Panc1 (cell line): ENCODE data around the gene PARVB.

Experiments used
- CTCF ChIP-seq: fragments of 450-650 bp; IDR thresholded peaks from 2 replicates; pipeline ENCODE4 v1.5.1; 2017; ENCODE audit warnings: mild to moderate bottlenecking
- POLR2AphosphoS5 ChIP-seq: IDR thresholded peaks from 2 replicates; pipeline ENCODE4 v1.6.1; 2012; ENCODE audit warnings: mild to moderate bottlenecking, low read depth, low read length, moderate library complexity
- REST ChIP-seq, 2 experiments: IDR thresholded peaks; 2 replicates each; pipeline ENCODE4 v1.6.1; 2011 to 2012; ENCODE audit warnings: low read depth in 2 of 2, control low read depth in 1 of 2, low read length in 1 of 2, mild to moderate bottlenecking in 1 of 2, moderate library complexity in 1 of 2; ENCODE audit not compliant: insufficient read depth in 1 of 2
- SIN3A ChIP-seq: IDR thresholded peaks from 2 replicates; pipeline ENCODE4 v1.6.1; 2012; ENCODE audit warnings: low read depth, mild to moderate bottlenecking, low read length, moderate library complexity, borderline replicate concordance; ENCODE audit not compliant: insufficient read depth

GRCh38 chr22:44108076-44108475, 84.0 kb downstream of the PARVB start:
- no peak for TF ChIP-seq CTCF
- no peak for TF ChIP-seq POLR2AphosphoS5
- TF ChIP-seq REST (IDR thresholded peaks at IDR 0.05; ENCODE audit: insufficient read depth in 1 of 2, low read depth in 2 of 2, low read length in 1 of 2): no peak
- TF ChIP-seq SIN3A: no peak
